NCI-H1417 treated with DMSO at 0.1 percent for 48 hours (cell line): Measurements from ENCODE around the gene SSX5.
"Not testable (repeated sequence)": the region's sequence is repeated elsewhere in the genome, so short reads cannot be mapped to it uniquely, and the experiment has no call there.

Source experiments
- DNase-seq: peaks from one replicate; lab custom pipeline; 2025; lab: John Stamatoyannopoulos, UW

Gene SSX5, protein sequence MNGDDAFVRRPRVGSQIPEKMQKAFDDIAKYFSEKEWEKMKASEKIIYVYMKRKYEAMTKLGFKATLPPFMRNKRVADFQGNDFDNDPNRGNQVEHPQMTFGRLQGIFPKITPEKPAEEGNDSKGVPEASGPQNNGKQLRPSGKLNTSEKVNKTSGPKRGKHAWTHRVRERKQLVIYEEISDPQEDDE

DNA sequence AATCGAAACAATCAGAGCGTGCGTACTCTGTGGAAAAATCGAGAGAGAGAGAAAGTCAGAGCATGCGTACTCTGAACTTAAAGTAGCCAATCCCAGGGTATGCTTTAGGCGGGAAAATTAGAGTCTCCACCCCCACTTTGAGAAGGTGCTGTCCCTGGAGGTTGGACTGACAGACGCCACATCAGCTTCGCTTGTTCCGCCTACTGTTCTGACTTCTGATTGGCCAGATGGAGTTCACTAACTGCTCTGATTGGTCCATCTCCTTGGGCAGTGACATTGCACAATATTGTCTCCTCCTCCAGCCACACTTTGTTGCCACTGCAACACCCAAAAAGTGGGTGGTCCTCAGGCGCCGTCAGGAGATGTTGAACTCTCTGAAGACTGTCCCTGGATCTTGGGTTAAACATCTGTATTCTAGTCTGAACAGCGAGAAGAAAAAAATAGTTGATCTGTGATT is at the start of gene SSX5:
SSX5 (minus strand) TSS at position 51 of the 457 bp plus-strand sequence. CDS start 1,437 bp downstream, outside the sequence.
- no peak for DNase-seq

DNA sequence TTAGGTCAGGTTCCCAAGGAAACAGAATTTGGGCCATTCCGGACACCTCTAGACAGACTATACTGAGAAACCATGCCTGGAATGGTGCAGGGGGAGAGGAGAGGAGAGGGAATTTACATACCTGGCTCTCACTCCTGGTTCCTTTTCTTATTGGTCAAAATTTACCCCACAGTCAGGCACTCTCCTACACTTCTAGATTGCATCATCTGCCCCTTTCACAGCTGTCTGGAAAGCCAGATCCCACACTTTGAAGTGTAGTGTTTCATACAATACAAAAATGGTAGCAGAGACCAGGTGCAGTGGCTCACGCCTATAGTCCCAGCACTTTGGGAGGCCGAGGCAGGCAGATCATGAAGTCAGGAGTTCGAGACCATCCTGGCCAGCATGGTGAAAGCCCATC is 27.6 kb upstream of the SSX5 start:
- DNase-seq = not testable (repeated sequence)

DNA sequence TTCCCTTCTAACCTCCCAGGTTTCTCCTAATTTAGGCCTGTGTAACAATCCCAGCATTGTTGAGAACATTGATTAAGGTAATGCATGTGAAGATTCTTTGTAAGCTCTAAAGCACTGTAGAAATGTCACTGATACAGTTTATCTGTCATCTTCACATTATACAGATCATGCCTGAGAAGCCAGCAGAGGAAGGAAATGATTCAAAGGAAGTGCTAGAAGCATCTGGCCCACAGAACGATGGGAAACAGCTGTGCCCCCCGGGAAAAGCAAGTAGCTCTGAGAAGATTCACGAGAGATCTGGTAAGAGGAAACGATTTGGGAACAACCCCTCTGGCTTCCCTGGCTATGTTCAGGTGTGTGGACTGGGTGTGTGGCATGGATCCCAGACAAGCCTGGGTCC is 17.7 kb upstream of the SSX5 start:
- not testable (repeated sequence) for DNase-seq

DNA sequence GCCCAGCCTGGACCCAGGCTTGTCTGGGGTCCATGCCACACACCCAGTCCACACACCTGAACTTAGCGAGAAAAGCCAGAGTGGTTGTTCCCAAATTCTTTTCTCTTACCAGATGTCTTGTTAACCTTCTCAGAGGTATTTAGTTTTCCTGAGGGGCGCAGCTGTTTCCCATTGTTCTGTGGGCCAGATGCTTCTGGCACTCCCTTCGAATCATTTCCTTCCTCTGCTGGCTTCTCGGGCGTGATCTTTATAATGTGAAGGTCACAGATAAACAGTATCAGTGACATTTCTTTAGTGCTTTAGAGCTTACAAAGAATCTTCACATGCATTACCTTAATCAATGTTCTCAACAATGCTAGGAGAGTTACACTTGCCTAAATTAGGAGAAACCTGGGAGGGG is 6.6 kb downstream of the SSX5 start:
- DNase-seq = not testable (repeated sequence)

DNA sequence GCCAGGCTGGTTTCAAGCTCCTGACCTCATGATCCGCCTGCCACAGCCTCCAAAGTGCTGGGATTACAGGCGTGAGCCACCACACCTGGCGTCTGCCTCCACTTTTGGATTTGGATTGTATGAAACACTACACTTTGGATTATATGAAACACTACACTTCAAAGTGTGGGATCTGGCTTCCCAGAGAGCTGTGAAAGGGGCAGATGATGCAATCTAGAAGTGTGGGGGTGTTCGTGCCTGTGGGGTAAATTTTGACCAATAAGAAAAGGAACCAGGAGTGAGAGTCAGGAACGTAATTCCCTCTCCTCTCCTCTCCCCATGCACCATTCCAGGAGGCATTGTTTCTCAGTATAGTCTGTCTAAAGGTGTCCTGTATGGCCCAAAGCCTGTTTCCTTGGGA is 14.7 kb downstream of the SSX5 start:
- not testable (repeated sequence) for DNase-seq

DNA sequence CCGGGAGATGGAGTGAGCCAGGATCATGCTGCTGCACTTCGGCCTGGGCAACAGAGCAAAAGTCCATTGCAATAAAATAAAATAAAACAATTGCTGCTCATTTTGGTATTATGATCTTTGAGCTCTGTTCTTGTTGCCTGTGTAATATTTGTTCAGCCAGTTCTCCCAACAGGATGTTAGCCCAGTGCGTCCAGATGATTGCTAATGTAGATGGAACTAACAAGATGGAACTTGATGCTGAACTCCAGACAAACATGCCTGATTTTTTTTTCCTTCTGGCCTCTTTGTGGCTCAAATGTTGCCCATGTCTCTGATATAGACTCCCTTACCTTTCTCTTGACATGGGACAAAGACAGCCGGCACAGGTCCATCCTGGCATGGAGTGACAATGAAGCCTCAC is 15.8 kb downstream of the SSX5 start:
- DNase-seq = no peak

DNA sequence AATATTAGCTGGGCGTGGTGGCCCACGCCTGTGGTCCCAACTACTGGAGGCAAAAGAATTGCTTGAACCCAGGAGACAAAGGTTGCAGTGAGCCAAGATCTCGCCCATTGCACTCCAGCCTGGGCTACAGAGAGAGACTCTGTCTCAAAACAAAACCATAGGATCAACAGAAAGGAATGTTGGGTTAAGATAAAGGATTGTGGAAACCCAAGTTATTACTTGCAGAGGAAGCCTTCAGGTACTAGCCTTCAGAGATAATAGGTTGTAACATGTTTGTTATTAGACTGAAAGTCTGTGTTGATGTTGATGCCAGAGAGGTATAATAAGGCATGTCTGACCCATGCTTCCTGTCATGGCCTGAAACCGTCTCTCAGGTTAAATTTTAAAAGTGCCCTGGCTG is 16.9 kb downstream of the SSX5 start:
- no peak for DNase-seq

DNA sequence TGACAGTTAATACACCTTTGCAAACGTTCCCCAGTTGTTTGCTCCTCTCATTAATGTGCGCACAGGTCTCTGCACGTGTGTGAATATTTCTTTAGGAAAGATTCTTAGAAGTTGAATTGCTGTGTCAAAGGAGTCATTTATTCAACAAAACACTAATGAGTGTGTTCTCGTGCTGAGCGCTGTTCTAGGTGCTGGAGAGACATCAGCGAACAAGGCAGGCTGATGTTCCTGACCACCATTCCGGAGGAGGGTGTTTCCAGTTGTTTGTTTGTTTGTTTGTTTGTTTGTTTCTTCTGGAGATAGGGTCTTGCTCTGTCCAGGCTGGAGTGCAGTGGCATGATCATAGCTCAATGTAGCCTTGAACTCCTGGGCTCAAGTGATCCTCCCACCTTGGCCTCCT is 30.3 kb downstream of the SSX5 start:
- DNase-seq = not testable (repeated sequence)

DNA sequence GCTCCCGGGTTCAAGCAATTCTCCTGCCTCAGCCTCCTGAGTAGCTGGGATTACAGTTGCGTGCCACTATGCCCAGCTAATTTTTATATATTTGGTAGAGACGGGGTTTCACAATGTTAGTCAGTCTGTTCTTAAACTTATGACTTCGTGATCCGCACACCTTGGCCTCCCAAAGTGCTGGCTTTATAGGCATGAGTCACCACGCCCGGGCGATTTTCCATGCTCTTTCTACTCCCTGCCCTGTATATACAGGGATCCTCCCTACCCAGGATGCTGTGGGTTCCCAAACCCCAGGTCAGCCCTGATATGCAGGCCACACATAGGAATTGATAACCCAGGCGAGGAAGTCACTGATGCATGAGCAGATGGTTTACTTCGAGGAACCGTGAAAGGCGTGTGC is 31.4 kb downstream of the SSX5 start:
- DNase-seq = no peak

DNA sequence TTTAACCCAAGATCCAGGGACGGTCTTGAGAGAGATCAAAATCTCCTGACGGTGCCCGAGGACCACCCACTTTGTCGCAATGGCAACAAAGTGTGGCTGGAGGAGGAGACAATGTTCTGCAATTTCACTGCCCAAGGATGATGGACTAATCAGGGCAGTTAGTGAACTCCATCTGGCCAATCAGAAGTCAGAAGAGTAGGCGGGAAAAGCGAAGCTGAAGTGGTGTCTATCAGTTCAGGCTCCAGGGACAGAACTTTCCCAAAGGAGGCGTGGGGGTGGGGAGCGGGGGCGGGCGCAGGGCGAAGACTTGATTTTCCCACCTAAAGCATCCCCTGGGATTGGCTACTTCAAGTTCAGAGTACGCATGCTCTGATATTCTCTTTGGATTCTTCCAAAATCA is 40.6 kb downstream of the SSX5 start:
- no peak for DNase-seq

DNA sequence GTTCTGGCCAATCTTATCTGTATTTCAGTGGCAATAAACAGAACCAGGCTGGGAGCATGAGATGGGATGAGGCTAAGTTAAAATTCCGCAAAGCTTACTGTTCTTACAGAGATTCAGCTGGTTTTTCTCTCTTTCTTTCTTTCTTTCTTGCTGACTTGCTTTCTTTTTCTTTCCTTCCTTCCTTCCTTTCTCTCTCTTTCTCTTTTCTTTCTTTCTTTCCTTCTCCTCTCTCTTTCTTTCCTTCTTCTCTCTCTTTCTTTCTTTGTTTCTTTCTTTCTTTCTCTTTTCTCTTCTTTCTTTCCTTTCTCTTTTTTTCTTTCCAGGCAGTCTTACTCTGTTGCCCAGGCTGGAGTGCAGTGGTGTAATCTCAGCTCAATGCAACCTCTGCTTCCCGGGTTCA is 41.8 kb downstream of the SSX5 start:
- DNase-seq = no peak

DNA sequence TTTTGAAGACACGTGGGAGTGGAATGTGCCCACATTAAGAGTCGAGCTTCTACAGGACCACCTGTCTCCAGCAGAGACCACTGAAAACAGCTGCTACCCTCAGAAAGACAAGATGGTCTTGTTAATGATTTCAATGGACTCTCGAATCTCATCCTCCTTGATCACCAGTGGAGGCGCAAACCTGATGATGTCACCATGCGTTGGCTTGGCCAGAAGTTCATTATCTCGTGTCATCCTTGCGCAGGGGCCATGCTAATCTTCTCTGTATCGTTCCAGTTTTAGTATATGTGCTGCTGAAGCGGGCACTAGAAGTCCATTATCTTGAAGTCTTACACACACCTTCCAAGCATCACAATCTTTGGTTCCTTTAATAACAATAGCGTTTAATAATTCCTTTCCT is 42.8 kb downstream of the SSX5 start:
- DNase-seq = no peak

DNA sequence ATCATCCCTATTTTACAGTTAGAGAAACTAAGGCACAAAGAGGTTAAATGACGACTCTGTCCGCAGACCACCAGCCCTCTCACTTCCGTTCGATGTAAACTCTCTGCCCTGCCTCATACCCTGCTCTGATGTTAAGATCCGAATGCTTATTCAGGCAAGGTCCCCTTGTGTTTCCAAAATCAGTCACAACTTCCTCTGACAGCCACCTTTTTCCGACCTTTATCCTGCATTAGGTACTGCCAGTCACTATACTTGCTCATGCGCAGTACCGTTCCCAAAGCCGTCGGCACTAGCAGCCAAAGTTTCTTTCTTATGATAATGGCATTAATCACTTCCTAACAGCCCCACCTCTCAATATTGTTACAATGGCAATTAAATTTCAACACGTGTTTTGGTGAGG is 53.9 kb downstream of the SSX5 start:
- DNase-seq = not testable (repeated sequence)

DNA sequence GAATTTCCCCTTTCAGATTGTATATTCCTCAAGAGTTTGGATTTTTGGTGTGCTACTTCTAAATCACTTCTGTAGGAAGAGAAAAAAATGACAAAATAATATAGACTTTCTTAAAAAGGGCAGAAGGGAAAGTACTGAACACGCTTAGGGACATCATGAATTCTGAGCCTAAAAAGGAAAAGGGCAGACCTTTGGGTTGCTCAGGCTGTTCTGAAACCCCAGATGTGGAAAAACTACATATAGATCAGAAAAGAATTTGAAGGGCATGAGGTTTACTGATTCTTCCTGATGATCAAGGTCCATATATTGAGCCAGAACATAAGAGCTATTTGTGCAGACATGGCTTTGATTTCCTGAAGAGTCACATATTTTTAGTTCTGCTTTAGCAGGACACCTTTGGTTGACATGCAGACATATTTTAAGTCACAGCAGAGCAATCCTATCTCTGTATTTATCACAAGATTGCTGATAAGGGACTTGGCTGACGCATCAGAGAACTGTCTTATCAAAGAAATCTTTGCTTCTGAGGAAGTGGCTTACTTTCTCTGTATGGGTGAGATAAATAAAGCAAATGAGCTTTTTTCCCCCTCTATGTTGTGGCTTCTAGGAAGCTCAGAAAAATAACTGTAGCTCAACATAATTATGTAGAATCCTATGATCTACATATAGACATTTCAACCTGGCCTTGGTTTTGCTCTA is 54.6 kb downstream of the SSX5 start:
- not testable (repeated sequence) for DNase-seq

DNA sequence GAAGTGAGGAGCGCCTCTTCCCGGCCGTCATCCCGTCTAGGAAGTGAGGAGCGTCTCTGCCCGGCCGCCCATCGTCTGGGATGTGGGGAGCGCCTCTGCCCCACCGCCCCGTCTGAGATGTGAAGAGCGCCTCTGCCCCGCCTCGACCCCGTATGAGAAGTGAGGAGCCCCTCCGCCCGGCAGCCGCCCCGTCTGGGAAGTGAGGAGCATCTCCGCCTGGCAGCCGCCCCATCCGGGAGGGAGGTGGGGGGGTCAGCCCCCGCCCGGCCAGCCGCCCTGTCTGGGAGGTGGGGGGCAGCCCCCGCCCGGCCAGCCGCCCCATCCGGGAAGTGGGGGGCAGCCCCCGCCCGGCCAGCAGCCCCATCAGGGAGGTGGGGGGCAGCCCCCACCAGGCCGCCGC is 57.5 kb downstream of the SSX5 start:
- DNase-seq = not testable (repeated sequence)
